Measurements from ENCODE around the gene LIG3.
"Not testable (repeated sequence)": the region's sequence is repeated elsewhere in the genome, so short reads cannot be mapped to it uniquely, and the experiment has no call there.

The LIG3 gene

DNA sequence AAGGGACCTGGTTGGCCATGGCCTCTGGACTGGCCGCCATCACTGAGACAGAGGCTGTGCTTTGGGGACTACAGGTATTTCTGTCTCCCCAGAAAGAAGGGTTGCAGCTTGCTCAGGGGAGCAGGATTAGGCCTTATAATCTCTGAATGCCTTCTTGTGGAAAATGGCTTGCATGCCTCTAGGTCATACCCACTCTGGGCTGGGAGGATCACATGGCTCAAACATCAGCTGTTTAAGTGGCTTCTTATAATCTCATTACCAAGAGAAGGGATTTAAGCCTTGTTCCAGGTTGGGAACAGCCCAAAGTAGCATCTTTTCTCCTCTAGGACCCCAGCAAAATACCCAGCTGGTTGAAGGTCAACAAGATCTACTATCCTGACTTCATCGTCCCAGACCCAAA lies 19.1 kb downstream of the LIG3 start:
- no peak for DNase-seq

GRCh38 chr17:35000965-35001364 lies 20.7 kb downstream of the LIG3 start:
- DNase-seq: not testable (repeated sequence)

DNA sequence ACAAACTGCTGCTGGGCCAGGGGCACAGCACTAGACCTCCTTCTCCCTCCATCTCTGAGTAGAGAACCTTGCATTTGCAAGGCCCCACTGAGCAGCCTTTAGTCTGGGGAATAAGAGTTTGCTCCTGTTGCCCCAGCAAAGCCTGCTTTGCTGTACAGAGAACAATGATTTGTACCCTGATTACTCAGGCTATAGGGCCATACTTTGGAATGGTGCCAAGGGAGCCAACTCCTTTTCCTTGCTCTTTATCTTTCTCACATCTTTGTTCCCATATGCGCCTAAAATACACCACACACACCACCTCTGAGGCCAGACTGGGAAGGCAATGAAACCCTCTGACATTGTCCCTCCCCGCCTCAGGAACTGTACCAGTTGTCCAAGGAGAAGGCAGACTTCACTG lies 21.2 kb downstream of the LIG3 start:
- no peak for DNase-seq

DNA sequence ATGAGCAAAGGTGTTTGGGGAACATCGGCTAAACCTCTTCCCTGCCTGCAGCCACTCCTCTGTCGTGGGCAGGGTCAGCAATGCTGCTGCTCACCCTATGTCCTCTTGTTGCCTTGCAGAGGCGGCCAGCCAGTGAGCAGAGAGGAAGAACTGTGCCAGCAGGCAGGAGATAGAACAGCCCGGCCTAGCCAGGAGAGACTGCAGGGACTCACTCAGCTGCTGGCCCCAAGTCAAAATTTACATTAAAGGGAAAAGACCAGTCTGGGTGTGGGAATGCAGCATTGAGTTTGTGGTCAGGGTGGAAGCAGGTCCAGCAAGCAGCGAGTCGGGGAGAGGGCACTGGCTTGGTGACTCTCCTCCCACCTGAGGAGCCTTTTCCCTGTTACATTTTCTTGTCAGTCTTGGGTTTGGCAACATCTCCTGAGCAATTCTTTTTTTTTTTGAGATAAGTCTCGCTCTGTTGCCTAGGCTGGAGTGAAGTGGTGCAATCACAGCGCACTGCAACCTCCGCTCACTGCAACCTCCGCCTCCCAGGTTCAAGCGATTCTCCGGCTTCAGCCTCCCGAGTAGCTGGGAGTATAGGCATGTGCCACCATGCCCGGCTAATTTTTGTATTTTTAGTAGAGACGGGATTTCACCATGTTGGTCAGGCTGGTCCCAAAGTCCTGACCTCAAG lies 22.7 kb downstream of the LIG3 start:
- no peak for DNase-seq

GRCh38 chr17:35003778-35004177 lies 23.5 kb downstream of the LIG3 start:
- no peak for DNase-seq

GRCh38 chr17:35006345-35006744 lies 26.0 kb downstream of the LIG3 start:
- DNase-seq: no peak

- DNase-seq: no peak
Observed at GRCh38 chr17:35006961-35007360, 26.6 kb downstream of the LIG3 start.

DNA sequence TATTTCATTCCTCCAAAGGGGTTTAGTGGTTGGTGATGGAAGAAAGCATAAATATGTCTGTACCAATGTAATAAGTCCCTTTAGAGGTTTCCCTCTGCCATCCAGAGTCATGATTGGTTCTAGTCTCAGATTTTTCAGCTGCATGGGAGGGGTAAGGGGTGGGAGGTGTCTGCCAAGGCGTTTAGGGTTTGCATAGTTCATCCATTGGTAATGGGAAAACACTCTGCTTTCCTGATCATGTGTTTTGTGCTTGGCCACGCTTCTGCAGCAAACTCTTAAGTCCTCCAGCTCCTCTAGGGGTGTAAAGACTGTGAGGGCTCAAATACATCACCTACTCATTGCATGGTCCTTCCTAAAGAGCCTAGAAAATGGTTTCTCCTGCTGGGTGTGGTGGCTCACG lies 29.8 kb downstream of the LIG3 start:
- no peak for DNase-seq

DNA sequence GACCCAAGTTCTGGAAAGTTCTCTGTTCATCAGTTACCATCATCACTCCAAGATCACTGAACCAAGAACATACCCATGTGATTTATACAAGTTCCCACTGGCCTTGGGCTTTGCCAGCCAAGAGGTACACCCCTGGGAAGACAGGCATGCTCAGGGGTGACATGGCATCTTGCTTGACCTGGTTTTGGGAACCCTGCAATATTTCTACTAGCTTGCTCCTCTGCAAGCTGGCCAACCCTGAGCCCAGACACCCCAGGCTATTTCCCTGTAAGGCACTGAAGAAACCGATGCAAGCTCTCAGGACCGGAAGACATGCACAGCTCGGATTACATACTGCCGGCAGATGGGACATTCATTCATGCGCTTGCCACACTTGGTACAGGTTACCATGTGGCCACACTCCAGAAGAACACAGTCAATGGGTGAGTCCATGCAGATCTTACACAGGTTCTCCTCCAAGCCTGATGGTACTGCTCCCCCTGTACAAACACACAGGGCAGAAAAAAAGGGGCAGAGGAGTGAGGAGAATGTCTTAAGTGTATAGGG lies 31.4 kb downstream of the LIG3 start:
- no peak for DNase-seq

DNA sequence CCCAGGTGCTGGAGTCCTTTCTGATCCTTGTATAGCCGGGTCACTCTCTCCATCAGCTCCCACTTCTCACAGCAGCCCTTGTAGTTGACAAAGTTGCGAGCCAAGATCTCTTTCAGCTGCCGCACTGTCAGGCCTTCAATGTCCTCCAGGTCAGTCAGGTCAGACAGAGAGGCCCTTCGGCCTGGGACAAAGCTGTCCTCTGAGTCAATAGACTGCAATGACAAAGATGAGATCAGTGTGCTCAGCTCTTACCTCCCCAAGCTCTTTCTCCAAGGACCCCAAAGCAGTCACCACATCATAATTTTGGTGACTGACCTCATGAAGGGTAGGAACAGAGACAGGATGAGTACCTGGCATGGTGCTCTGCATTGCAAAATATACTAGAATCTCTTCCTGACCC lies 36.1 kb downstream of the LIG3 start:
- no peak for DNase-seq

- no peak for DNase-seq
Observed at GRCh38 chr17:35017021-35017420, 36.7 kb downstream of the LIG3 start.

- no peak for DNase-seq
Observed at GRCh38 chr17:35018814-35019213, 38.5 kb downstream of the LIG3 start.

GRCh38 chr17:35019386-35020179 lies 39.3 kb downstream of the LIG3 start:
- no peak for DNase-seq

GRCh38 chr17:35021520-35022380 lies 41.4 kb downstream of the LIG3 start:
- DNase-seq: peak in 1 of 5 experiments; percentile 66

DNA sequence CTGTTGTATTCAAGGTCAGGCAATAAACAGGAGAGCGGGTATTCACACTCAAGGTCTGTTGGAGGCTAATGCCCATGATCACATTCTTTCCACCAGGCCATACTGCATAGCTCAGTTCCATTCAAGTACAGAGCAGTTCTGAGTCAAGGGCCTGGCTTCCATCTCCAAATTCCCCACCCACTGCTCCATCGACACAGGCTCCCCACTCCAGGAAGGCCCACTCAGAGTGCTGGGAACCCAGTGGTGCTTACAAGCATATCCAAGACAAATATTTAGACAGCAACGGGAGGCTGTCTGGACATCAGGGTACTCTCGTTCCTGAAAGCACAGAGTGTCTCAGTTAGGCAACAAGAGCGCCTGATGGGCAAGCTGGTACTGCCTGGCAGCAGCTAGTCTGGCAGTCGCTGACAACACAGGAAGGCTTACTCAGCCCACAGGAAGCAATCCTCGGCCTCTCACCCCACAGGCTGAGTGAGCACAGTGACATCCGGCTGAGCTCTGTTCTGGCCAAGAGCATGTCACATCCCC lies 42.3 kb downstream of the LIG3 start:
- peak; percentile 18 to 93 (median 51) for DNase-seq

DNA sequence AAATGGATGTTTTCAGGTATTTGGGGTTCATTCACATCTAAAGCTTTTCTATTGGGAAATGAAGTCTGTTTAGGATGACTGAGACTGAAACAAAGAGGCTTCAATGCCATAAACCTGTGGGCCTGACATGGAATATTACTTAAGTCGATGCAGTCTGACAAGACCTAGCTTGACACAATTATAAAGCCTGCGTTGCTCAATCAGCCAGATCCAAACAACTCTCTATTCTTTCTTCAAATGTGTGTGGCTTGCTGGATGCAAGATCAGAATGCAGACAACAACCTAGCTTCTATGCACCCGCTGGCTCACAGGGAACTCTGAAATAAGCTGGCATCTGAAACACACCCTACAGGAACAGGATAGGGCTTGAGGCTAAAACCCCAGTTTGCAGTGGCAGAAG lies 43.2 kb downstream of the LIG3 start:
- DNase-seq: no peak

GRCh38 chr17:35025541-35025940 lies 45.2 kb downstream of the LIG3 start:
- no peak for DNase-seq

GRCh38 chr17:35028097-35028496 lies 47.8 kb downstream of the LIG3 start:
- DNase-seq: not testable (repeated sequence)

DNA sequence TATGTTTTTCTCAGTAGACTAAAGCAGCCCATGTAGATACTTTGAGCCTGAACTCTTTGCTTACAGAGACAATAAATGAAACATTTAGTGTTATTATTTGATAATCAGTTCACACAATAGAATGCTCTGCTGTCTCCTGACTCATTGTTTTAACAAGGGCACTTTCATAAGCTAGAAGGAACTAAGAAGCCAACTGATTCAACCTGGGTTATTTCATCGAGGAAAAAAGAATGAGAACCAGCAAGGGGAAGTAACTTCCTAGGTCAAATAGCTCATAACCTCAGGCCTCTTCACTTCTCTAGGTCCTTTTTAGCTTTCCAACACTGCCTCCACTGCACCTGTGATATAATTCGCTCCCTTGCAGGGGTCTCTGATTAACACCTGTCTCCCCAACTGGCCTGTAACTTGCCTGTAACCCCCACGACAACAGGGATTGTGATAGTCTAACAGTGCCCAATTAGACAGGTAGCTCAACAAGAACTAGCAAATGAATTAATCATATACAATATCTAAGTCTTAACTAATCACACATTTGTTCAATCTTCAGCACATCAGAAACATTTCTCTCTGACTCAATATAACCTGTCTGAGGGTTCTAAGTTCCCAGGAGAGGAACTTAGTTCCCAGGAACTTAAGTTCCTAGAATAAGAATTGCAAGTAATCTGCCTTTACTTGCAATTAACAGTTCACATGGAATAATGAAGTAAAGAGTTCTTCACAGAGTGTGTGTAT lies 48.4 kb downstream of the LIG3 start:
- DNase-seq: no peak

DNA sequence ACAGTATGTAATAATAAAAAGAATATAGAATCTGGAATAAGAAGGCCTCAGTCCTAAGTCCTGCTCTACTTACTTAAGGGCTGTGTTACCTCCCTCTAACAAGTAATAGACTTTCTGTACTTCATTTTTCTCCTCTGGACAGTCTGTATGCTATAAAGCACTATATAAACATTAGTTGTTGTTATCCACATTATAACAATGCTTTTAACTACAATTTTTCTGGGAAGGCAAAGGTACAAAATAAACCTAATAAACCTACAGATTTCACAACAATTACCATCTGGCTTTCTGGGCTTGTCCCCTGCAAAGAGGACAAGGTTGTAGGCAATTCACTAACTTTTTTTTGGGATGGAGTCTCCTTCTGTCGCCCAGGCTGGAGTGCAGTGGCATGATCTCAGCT lies 50.5 kb downstream of the LIG3 start:
- DNase-seq: no peak

- DNase-seq: no peak
Observed at GRCh38 chr17:35038453-35038852, 58.1 kb downstream of the LIG3 start.

GRCh38 chr17:35041390-35041789 lies 61.1 kb downstream of the LIG3 start:
- no peak for DNase-seq

Measured in T-helper 2 cell (primary cell).